Effector memory CD4-positive, alpha-beta T cell (primary cell): ENCODE measurements around the gene RSPO3.
"Not testable (repeated sequence)": the region's sequence is repeated elsewhere in the genome, so short reads cannot be mapped to it uniquely, and the experiment has no call there.

Experiments
- DNase-seq, 3 donors: peaks; one replicate each; pipeline ENCODE4 v3.0.0-alpha.2; 2020
- H3K27ac ChIP-seq: 2 replicates; pipeline ENCODE4 v1.7.0; 2013; ENCODE audit warnings: mild to moderate bottlenecking, low read length, moderate library complexity; ENCODE audit not compliant: insufficient read depth, poor library complexity, severe bottlenecking
- H3K27me3 ChIP-seq: replicated peaks from 2 replicates; pipeline ENCODE4 v1.7.0; 2013; ENCODE audit warnings: mild to moderate bottlenecking, low read length; ENCODE audit not compliant: insufficient read depth, control insufficient read depth, poor library complexity, severe bottlenecking
- H3K36me3 ChIP-seq: 2 replicates; pipeline ENCODE4 v1.7.0; 2013; ENCODE audit warnings: mild to moderate bottlenecking, low read length, moderate library complexity; ENCODE audit not compliant: control insufficient read depth, insufficient read depth
- H3K4me1 ChIP-seq: 2 replicates; pipeline ENCODE4 v1.7.0; 2013; ENCODE audit warnings: low read length, mild to moderate bottlenecking; ENCODE audit not compliant: control insufficient read depth, insufficient read depth, poor library complexity, severe bottlenecking
- H3K4me3 ChIP-seq: 2 replicates; pipeline ENCODE4 v1.7.0; 2013; ENCODE audit warnings: low read length, low read depth, mild to moderate bottlenecking; ENCODE audit not compliant: insufficient read depth, poor library complexity, severe bottlenecking
- H3K9me3 ChIP-seq: 2 replicates; pipeline ENCODE4 v1.7.0; 2013; ENCODE audit warnings: mild to moderate bottlenecking, low read length, moderate library complexity; ENCODE audit not compliant: control insufficient read depth

RSPO3 gene

DNA sequence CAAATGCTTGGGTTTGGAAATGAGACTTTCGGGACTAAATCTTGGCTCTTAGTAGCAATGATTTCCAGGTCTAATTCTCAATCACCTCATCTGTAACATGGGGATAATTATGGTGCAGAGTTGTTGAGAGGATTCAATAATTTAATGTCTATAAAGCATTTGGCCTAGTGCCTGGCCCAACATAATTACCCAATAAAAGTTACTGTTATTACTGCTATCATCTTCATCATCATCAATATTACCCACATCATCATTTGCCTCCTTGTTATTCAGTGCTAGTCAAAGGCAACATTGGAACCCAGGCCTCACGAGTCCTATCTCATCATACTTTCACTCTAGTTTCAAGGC, 34.5 kb upstream of the RSPO3 start:
- H3K36me3 ChIP-seq, result no peaks in the 10 kb centered on the region
- DNase-seq, result no peak
- no peak overlapping the region for H3K4me3 ChIP-seq
- H3K27ac ChIP-seq, result no peak overlapping the region
- no peaks in the 10 kb centered on the region for H3K9me3 ChIP-seq
- H3K27me3 ChIP-seq, result no peaks in the 10 kb centered on the region
- no peaks in the 10 kb centered on the region for H3K4me1 ChIP-seq

- no peaks in the 10 kb centered on the region for H3K27me3 ChIP-seq
- DNase-seq, result no peak
- no peak overlapping the region for H3K4me3 ChIP-seq
- no peaks in the 10 kb centered on the region for H3K4me1 ChIP-seq
- H3K9me3 ChIP-seq, result no peaks in the 10 kb centered on the region
- no peak overlapping the region for H3K27ac ChIP-seq
- no peaks in the 10 kb centered on the region for H3K36me3 ChIP-seq
Measured at GRCh38 chr6:127085181-127085580, 33.3 kb upstream of the RSPO3 start.

GRCh38 chr6:127090051-127090450, 28.4 kb upstream of the RSPO3 start:
- no peak for DNase-seq
- H3K27ac ChIP-seq, result no peak overlapping the region
- H3K4me3 ChIP-seq, result no peak overlapping the region
- H3K9me3 ChIP-seq, result no peaks in the 10 kb centered on the region
- H3K36me3 ChIP-seq, result no peaks in the 10 kb centered on the region
- no peaks in the 10 kb centered on the region for H3K4me1 ChIP-seq
- H3K27me3 ChIP-seq, result no peaks in the 10 kb centered on the region

DNA sequence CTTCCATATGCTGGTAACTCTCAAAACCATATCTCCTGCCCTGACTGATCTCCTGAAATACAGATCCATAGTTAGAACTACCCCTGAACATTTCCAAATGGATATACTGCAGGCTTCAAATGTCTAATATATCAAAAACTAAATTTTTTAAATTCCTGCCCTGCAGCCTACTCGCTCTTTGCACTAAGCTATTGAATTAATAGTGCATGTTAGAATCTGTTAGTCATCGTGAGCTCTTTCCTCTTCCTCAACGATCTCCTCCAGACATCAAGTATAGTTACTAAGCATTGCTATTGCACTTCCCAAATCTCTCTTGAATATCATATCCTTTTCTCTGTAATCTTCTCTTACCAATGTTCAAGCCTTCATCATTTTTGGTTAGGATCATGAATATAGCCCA, 26.0 kb upstream of the RSPO3 start:
- Histone ChIP-seq H3K36me3 (no peaks in the 10 kb centered on the region), H3K27me3 (no peaks in the 10 kb centered on the region), H3K9me3 (no peaks in the 10 kb centered on the region), H3K4me3 (no peak overlapping the region), H3K4me1 (no peaks in the 10 kb centered on the region), H3K27ac (no peak overlapping the region)
- DNase-seq, result no peak

DNA sequence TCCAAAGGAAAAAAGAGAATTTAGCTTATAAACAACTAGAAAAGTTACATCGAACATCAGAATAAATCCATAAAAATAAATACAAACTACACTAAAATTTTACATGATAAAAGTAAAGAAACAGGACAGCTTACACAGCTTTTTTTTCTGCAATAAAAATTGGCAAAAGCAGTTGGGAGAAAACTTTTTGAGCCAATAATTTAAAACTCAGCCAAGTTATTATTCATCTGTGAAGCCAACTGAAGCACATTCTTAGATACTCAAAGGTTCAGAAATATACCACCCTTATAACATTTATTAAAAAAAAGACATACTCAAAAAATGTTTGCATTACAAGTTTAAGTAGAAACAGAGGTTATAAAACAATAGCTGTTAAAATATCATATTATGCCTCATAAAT, 23.7 kb upstream of the RSPO3 start:
- DNase-seq, result no peak
- Histone ChIP-seq H3K36me3 (no peaks in the 10 kb centered on the region), H3K27me3 (no peaks in the 10 kb centered on the region), H3K9me3 (no peaks in the 10 kb centered on the region), H3K4me3 (no peak overlapping the region), H3K27ac (no peak overlapping the region), H3K4me1 (no peaks in the 10 kb centered on the region)

GRCh38 chr6:127096167-127096566, 22.3 kb upstream of the RSPO3 start:
- no peak for DNase-seq
- no peak overlapping the region for H3K27ac ChIP-seq
- H3K9me3 ChIP-seq, result no peaks in the 10 kb centered on the region
- no peaks in the 10 kb centered on the region for H3K4me1 ChIP-seq
- no peaks in the 10 kb centered on the region for H3K27me3 ChIP-seq
- no peak overlapping the region for H3K4me3 ChIP-seq
- no peaks in the 10 kb centered on the region for H3K36me3 ChIP-seq

GRCh38 chr6:127097442-127097841, 21.0 kb upstream of the RSPO3 start:
- H3K27ac ChIP-seq, H3K36me3 ChIP-seq, H3K4me1 ChIP-seq, H3K4me3 ChIP-seq, H3K9me3 ChIP-seq, DNase-seq, H3K27me3 ChIP-seq: not testable (repeated sequence)

DNA sequence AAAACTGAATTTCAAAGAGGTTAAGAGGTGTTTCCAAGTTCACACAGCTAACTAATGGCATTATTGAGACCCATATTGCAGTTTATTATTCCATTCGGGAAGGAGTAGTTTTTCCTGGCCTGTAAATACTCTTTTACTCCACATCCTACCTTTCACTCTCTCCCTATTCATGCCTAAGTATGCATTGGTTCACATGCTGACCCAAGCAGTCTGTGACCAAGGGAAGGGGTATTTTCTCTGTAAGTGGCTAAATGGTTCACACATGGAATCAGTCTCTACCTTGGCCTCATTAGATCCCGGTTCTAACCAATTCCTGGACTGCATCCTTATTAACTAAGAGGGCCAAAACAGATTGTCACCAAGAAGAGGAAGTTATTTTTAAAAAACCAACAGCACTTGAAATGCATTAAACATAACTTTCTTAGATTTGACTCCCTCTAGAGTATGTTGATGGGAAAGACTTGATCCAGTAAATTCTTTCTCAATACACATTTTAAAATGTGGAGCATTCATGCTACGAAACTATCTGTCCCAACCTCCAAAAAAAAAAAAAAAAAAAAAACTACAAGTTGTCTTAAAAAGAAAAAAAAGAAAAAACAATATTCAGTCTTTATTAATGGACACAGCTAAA, 17.8 kb upstream of the RSPO3 start:
- no peak for DNase-seq

DNA sequence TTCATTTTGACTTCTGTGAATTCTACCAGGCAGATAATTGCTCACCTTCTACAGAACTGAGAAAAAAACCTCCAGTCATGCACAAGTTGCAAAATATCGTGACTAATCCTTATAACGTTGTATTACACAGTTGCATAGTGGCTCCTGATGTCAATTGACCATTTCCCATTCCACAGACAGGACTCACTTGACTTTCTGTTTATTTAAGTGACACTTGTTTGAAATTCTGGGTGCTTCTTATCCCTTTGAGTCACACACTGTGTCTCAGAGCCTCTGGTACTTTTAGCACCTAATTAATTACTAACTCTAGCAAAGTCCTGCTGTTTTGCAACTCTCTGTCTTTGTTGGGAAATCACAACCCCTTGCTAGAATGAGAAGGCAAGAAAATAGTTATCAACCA, 16.2 kb upstream of the RSPO3 start:
- no peak for DNase-seq
- Histone ChIP-seq H3K36me3 (no peaks in the 10 kb centered on the region), H3K27ac (no peak overlapping the region), H3K9me3 (no peaks in the 10 kb centered on the region), H3K4me3 (no peak overlapping the region), H3K27me3 (no peaks in the 10 kb centered on the region), H3K4me1 (no peaks in the 10 kb centered on the region)

More for the DNA sequence above, 17.8 kb upstream of the RSPO3 start:
- Histone ChIP-seq H3K4me3 (no peak overlapping the region), H3K27me3 (no peaks in the 10 kb centered on the region), H3K27ac (no peak overlapping the region), H3K9me3 (no peaks in the 10 kb centered on the region), H3K36me3 (no peaks in the 10 kb centered on the region), H3K4me1 (no peaks in the 10 kb centered on the region)

DNA sequence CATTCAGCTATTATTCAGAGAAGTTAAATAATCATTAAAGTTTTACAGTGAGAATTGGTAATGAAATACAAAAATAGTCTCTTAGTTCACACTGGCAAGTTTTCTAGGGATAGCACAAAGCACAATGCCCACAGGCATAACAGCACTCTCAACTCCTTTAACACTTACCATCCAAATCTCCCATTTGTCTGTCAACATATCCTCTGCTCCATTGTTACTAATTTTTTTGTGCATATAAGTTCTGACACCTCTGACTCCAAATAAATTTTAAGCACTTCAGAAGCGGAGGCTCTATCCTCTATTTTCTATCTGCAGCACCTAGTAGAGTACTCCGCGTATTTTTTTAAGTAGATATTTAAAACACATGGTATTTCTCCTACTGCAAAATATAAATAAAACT, 15.6 kb upstream of the RSPO3 start:
- Histone ChIP-seq H3K27me3 (no peaks in the 10 kb centered on the region), H3K27ac (no peak overlapping the region), H3K4me3 (no peak overlapping the region), H3K36me3 (no peaks in the 10 kb centered on the region), H3K4me1 (no peaks in the 10 kb centered on the region), H3K9me3 (no peaks in the 10 kb centered on the region)
- DNase-seq, result no peak

- H3K27ac ChIP-seq, result no peak overlapping the region
- DNase-seq, result no peak
Measured at GRCh38 chr6:127103482-127103881, 15.0 kb upstream of the RSPO3 start.

More at GRCh38 chr6:127103482-127103881, 15.0 kb upstream of the RSPO3 start:
- Histone ChIP-seq H3K4me1 (no peaks in the 10 kb centered on the region), H3K27me3 (no peaks in the 10 kb centered on the region), H3K4me3 (no peak overlapping the region), H3K9me3 (no peaks in the 10 kb centered on the region), H3K36me3 (no peaks in the 10 kb centered on the region)
